HG03521 (cell line): ENCODE results near the gene BCL11A.

Source experiments
- ATAC-seq: cut with Tn5 transposase; IDR thresholded peaks from one replicate; pipeline ENCODE4 v1.9.1; 2021; ENCODE audit warnings: mild to moderate bottlenecking, moderate library complexity; ENCODE audit not compliant: unreplicated experiment

BCL11A gene

GRCh38 chr2:60412620-60413019, 140.8 kb downstream of the BCL11A start:
- ATAC-seq: no peak

- ATAC-seq: no peak
Observed at GRCh38 chr2:60412027-60412426, 141.4 kb downstream of the BCL11A start.

GRCh38 chr2:60411295-60411694, 142.2 kb downstream of the BCL11A start:
- no peak for ATAC-seq

GRCh38 chr2:60410456-60411146, 142.9 kb downstream of the BCL11A start:
- no peak for ATAC-seq

GRCh38 chr2:60409531-60409871, 144.0 kb downstream of the BCL11A start:
- no peak for ATAC-seq

- ATAC-seq: no peak
Observed at GRCh38 chr2:60408811-60409530, 144.5 kb downstream of the BCL11A start.

- no peak for ATAC-seq
Observed at GRCh38 chr2:60408207-60408606, 145.2 kb downstream of the BCL11A start.

GRCh38 chr2:60407398-60407797, 146.1 kb downstream of the BCL11A start:
- ATAC-seq: no peak

- ATAC-seq: no peak
Observed at GRCh38 chr2:60406192-60406591, 147.3 kb downstream of the BCL11A start.

- no peak for ATAC-seq
Observed at GRCh38 chr2:60405271-60405919, 148.1 kb downstream of the BCL11A start.
